ENCODE data around the gene CHST3.
"Not testable (repeated sequence)": the region's sequence is repeated elsewhere in the genome, so short reads cannot be mapped to it uniquely, and the experiment has no call there.

CHST3 gene

DNA sequence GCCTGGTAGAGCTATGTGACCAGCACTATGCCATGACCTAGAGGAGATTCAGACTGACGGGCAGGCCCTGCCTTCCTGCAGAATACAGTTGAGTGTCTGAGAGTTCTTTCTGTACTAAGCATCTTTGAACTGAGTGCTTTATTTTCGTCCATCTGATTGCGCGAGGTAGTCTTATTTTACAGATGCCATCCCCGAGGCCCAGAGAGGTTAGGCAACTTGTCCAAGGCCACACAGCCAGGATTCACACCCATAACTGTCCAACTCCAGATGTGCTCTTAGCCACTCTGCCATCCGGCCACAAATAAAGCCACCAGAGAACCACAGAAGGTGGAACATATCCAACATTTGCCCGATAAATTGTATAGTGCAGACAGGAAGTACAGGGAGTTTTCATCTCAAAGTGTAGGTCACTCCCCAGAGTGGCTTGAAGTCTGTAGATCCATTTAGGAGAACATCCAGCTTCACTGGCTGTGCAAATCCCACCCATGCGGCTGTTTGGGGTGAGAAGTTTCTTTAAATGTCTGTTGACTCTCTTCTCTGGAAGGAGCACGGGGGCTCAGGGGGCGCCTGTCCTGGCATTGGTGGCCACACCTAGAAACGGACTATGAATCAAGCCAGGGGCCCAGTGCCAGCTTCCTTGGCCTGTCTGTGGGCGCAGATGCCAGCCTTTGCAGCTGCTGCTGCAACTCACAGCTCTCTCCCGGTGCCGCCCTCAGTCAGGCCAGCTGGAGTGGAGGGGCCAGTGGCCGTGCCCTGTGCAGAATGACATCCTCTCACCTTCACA, 11.1 kb downstream of the CHST3 start:
- no peaks in the 10 kb centered on the region for H4K20me1 ChIP-seq (ENCODE audit: insufficient read depth)
- no peaks in the 10 kb centered on the region for H3K79me2 ChIP-seq (ENCODE audit: insufficient read depth, low read depth)
- TF ChIP-seq, protein P1, sequence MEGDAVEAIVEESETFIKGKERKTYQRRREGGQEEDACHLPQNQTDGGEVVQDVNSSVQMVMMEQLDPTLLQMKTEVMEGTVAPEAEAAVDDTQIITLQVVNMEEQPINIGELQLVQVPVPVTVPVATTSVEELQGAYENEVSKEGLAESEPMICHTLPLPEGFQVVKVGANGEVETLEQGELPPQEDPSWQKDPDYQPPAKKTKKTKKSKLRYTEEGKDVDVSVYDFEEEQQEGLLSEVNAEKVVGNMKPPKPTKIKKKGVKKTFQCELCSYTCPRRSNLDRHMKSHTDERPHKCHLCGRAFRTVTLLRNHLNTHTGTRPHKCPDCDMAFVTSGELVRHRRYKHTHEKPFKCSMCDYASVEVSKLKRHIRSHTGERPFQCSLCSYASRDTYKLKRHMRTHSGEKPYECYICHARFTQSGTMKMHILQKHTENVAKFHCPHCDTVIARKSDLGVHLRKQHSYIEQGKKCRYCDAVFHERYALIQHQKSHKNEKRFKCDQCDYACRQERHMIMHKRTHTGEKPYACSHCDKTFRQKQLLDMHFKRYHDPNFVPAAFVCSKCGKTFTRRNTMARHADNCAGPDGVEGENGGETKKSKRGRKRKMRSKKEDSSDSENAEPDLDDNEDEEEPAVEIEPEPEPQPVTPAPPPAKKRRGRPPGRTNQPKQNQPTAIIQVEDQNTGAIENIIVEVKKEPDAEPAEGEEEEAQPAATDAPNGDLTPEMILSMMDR (conservative IDR thresholded peaks at IDR 0.05; ENCODE audit: low read depth, low read length) = no peak
- no peaks in the 10 kb centered on the region for H3K36me3 ChIP-seq (ENCODE audit: insufficient read depth)
- H3K27me3 ChIP-seq (ENCODE audit: insufficient read depth, low read depth) = no peaks in the 10 kb centered on the region; the same call in 1 of the 2 replicates
- H3K9ac ChIP-seq = no peak overlapping the region
- H2AFZ ChIP-seq (ENCODE audit: low read depth) = no peak overlapping the region
- H3K4me3 ChIP-seq (IDR thresholded peaks at IDR 0.05; ENCODE audit: insufficient read depth, low read depth, low read length) = no peak overlapping the region
- H3K27ac ChIP-seq = no peak overlapping the region
- H3K4me1 ChIP-seq (ENCODE audit: low read depth, poor library complexity, severe bottlenecking) = no peaks in the 10 kb centered on the region
- H3K4me2 ChIP-seq = no peak overlapping the region

DNA sequence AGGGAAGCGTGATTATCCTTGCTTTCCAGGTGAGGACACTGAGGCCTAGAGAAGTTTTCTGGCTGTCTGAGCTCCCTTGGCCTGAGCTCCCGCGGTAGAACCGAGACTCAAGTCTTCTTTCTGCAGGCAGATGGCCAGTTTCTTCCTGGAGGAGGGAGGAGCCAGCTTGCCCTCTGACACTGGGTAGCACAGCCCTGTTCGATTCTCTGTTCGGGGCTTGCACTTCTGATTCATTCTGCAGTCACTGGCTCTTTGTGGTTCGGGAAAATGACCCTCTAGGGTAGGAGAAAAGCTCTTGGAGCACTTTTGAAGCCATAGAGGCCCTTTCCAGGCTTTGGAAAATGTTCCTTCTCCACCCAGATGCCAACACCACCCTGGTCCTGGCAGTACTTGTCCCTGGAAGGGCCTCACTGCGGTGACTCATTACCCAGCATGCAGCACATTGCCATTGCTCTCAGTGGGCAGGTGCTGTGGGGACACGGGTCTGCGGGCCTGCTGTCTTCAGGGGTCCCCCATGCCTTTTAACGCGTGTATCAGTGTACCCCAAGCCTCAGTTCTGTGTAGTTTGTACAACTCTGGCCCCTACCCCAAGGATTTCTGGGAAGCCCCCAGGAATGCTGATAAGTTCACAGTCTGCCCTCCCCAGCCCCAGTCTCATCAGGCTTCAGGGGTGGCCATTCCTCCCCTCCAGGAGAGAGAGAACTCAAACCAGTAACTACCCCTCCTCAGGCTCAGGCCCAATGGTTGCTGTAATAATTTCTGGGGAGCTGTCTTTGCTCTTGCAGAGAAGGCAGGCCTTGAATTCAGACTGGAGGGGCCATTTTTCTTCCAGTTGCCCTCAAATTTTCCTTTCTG, 11.9 kb downstream of the CHST3 start:
- Histone ChIP-seq H2AFZ (ENCODE audit: low read depth) (no peak overlapping the region), H4K20me1 (ENCODE audit: insufficient read depth) (no peaks in the 10 kb centered on the region), H3K4me1 (ENCODE audit: low read depth, poor library complexity, severe bottlenecking) (no peaks in the 10 kb centered on the region), H3K4me3 (IDR thresholded peaks at IDR 0.05; ENCODE audit: insufficient read depth, low read depth, low read length) (no peak overlapping the region), H3K36me3 (ENCODE audit: insufficient read depth) (no peaks in the 10 kb centered on the region), H3K9ac (no peak overlapping the region), H3K27ac (no peak overlapping the region), H3K4me2 (no peak overlapping the region), H3K79me2 (ENCODE audit: insufficient read depth, low read depth) (no peaks in the 10 kb centered on the region), H3K27me3 (ENCODE audit: insufficient read depth, low read depth) (no peaks in the 10 kb centered on the region; the same call in 1 of the 2 replicates)
- TF ChIP-seq, protein P1 (conservative IDR thresholded peaks at IDR 0.05; ENCODE audit: low read depth, low read length) = no peak

DNA sequence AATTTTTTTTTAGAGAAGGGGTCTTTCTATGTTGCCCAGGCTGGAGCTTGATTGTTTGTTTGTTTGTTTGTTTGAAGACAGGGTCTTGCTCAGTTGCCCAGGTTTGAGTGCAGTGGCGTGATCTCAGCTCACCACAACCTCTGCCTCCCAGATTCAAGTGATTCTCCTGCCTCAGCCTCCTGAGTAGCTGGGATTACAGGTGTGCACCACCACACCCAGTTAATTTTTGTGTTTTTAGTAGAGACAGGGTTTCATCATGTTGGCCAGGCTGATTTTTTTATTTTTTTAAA, 13.4 kb downstream of the CHST3 start:
- H3K4me3 ChIP-seq (IDR thresholded peaks at IDR 0.05; ENCODE audit: insufficient read depth, low read depth, low read length); H3K36me3 ChIP-seq (ENCODE audit: insufficient read depth); H2AFZ ChIP-seq (ENCODE audit: low read depth); H3K27ac ChIP-seq; H3K27me3 ChIP-seq (ENCODE audit: insufficient read depth, low read depth); H4K20me1 ChIP-seq (ENCODE audit: insufficient read depth); H3K4me1 ChIP-seq (ENCODE audit: low read depth, poor library complexity, severe bottlenecking); H3K79me2 ChIP-seq (ENCODE audit: insufficient read depth, low read depth); H3K9ac ChIP-seq; H3K4me2 ChIP-seq: not testable (repeated sequence)

DNA sequence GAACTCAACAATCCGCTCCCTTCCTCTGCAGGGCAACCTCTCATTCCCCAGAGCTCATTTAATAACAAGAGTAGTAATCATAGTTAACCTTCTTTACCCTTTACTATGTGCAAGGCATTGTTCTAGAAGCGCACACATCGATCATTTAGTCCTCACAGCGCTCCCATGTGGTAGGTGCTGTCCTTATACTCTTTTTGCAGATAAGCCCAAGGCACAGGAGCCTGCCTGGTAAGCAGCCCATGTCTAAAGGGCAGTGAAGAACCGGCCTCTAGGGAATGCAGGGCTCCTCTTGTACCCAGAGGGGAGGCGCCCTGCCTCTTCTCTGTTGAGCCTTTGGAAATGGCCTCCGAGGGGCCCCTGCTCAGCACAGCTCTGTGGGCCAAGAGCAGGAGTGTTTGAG, 14.3 kb downstream of the CHST3 start:
- H3K36me3 ChIP-seq (ENCODE audit: insufficient read depth) = no peaks in the 10 kb centered on the region
- no peaks in the 10 kb centered on the region; the same call in 1 of the 2 replicates for H3K27me3 ChIP-seq (ENCODE audit: insufficient read depth, low read depth)
- TF ChIP-seq, protein P1 (conservative IDR thresholded peaks at IDR 0.05; ENCODE audit: low read depth, low read length) = no peak
- H2AFZ ChIP-seq (ENCODE audit: low read depth) = no peak overlapping the region
- no peak overlapping the region for H3K27ac ChIP-seq
- no peaks in the 10 kb centered on the region for H3K4me1 ChIP-seq (ENCODE audit: low read depth, poor library complexity, severe bottlenecking)
- H3K4me2 ChIP-seq = no peak overlapping the region
- no peak overlapping the region for H3K4me3 ChIP-seq (IDR thresholded peaks at IDR 0.05; ENCODE audit: insufficient read depth, low read depth, low read length)
- H4K20me1 ChIP-seq (ENCODE audit: insufficient read depth) = no peaks in the 10 kb centered on the region
- no peak overlapping the region for H3K9ac ChIP-seq
- H3K79me2 ChIP-seq (ENCODE audit: insufficient read depth, low read depth) = no peaks in the 10 kb centered on the region
